ENCODE results near the gene CPE.
"Not testable (repeated sequence)": the region's sequence is repeated elsewhere in the genome, so short reads cannot be mapped to it uniquely, and the experiment has no call there.

CPE gene

DNA sequence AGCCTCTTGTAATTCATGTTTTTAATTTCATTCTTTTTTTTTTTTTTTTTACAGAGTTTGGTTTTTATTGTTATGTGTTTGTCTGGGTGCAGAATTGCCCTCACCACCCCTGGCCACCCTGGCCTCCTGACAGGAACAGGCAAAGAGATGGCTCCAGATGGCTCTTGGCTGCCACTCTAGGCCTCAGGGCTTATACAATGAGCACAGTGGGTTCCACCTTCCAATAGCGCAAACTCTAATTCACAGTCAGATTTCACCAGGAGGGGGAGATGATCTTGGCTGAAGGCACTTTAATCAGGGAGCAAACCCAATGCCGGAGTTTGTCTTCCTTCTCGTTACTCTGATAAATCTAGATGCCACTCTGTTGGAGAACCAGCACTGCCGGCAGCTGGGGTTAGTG is 24.8 kb downstream of the CPE start:
- no peak for DNase-seq (ENCODE audit: low read depth, low spot score)

GRCh38 chr4:165404080-165404479 is 25.3 kb downstream of the CPE start:
- DNase-seq (ENCODE audit: low read depth, low spot score), result no peak

GRCh38 chr4:165404696-165405095 is 25.9 kb downstream of the CPE start:
- no peak for DNase-seq (ENCODE audit: low read depth, low spot score)

DNA sequence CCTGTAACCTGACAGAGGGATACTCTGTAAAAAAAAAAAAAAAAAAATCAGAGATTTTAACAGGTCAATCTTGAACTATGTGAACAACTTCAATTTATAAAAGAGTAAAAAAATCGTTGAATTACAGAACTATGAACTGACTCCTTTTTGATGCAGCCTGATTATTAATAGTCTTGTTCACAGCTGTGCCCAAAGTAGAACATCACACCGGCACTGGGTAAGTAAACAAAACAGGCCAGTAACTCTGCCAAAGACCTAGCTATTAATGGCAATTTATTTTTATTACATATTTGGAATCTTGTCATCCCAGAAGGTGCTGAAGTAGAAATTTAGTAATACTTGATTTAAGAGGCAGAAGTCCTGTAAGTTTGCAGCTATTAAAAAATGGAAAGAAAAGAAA is 31.4 kb downstream of the CPE start:
- no peak for DNase-seq (ENCODE audit: low read depth, low spot score)

DNA sequence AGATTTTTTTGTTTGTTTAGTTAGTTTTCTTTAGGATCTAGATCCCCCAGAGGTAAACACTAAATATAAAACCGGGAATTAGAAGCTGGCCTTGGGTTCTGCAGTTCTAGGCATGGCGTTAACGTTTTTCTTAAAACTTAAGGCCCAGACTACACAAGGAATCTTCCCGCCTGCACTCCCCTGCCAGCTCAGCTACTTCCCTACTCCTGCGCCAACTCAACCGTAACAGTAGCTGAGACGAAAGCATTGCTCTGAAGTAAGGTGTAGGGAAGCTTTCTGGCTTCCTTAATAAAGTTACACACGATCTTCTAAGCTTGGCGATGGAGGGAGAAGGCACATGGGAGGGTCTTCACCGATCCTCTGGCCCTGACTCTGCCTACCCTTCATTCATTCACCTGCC is 37.1 kb downstream of the CPE start:
- DNase-seq (ENCODE audit: low read depth, low spot score), result no peak

DNA sequence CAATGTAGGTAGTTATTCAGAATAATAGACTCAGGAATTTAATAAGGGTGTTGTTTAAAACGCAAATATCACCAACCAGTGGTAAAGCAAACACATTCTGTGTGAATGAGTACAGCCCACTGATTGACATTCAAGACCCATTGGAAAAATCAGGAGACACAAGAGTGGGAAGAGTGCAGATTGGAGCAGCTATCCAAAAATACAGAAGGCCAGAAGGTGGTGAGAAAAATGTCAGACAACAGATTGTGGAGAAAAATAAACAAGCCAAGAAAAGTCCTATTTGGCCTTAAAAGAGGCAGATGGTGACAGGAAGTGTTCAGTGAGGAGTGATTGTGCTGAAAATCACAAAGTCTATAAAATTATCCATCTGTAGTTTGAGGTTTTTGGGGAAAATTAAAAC is 39.3 kb downstream of the CPE start:
- no peak for DNase-seq (ENCODE audit: low read depth, low spot score)

GRCh38 chr4:165425629-165426028 is 46.8 kb downstream of the CPE start:
- DNase-seq (ENCODE audit: low read depth, low spot score), result no peak

GRCh38 chr4:165426331-165426730 is 47.5 kb downstream of the CPE start:
- no peak for DNase-seq (ENCODE audit: low read depth, low spot score)

DNA sequence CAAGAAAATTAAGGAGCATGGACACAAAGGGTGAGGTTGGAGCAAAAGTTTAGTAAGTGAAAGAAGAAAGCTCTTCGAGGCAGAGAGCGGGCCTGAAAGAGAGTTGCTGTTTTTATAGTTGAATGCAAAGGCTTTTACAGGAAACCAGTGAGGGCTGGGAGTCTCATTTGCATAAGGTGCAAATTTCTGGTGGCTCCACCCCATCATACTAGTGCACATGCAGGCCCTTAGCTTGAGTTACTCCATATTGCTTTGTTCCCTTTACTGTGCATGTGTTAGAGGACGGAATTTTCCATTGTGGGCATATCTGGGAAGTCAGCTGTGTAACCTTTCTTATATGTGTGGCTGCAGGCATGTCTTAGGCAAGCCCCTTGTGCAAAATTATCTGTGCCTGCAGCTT is 48.0 kb downstream of the CPE start:
- no peak for DNase-seq (ENCODE audit: low read depth, low spot score)

DNA sequence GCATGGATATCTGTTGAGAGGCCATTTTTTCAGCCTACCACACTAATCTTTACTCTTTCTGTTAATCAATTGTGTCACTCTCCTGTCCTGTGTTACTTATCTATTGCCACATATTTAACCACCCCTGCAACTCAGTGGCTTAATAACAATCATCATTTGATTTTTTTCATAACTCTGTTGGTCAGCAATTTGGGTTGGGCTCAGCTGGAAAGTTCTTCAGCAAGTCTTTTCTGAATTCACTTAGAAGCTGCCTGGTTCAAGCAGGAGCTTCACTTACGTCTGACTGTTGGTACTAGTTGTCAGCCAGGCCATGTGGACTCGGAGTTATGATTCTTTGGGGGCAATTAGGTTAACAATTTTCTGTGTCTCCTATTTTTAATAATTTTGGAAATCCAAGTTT is 50.1 kb downstream of the CPE start:
- no peak for DNase-seq (ENCODE audit: low read depth, low spot score)

DNA sequence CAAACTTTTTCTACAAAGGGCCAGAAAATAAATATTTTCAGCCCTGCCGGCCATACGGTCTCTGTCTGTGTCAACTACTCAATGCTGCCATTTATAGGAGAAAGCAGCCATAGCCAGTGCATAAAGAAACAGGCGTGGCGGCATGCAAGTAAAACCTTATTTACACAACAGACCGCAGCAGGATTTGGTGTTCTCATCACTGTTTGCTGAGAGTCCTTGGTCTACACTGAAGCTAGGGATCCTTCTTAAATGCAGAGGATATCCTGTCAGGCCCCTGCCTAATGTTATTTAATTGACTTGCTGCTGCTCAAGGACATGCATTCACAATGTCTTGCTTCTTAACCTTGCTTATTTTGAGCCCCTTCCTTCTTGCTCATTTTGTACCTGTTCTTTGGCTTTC is 54.7 kb downstream of the CPE start:
- peak; percentile 33 for DNase-seq (ENCODE audit: low read depth, low spot score)

GRCh38 chr4:165437691-165438090 is 58.9 kb downstream of the CPE start:
- DNase-seq (ENCODE audit: low read depth, low spot score), result no peak

GRCh38 chr4:165439344-165439743 is 60.5 kb downstream of the CPE start:
- DNase-seq (ENCODE audit: low read depth, low spot score), result no peak

- DNase-seq (ENCODE audit: low read depth, low spot score), result no peak
Measured at GRCh38 chr4:165439981-165440380, 61.2 kb downstream of the CPE start.

- peak; percentile 79 for DNase-seq (ENCODE audit: low read depth, low spot score)
Measured at GRCh38 chr4:165440415-165441158, 61.8 kb downstream of the CPE start.

GRCh38 chr4:165443276-165443675 is 64.5 kb downstream of the CPE start:
- DNase-seq (ENCODE audit: low read depth, low spot score), result no peak

DNA sequence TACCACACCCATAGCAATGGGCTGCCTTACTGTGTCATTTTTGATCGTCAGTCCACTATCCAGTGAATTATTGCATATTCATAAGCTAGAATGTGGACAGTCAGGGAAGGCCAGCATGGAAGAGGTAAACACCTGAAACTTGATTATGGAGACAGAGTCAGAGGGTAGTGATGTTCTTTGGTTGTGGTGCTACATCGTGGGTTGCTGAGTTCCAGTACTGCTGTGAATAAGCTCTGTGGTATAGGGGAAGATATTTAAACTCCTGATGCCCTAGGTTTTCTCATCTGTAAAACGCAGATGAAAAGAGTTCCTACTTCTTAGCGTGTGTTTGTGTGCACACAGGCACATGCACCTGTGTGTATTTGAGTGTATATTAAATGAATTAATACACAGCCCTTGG is 69.9 kb downstream of the CPE start:
- no peak for DNase-seq (ENCODE audit: low read depth, low spot score)

DNA sequence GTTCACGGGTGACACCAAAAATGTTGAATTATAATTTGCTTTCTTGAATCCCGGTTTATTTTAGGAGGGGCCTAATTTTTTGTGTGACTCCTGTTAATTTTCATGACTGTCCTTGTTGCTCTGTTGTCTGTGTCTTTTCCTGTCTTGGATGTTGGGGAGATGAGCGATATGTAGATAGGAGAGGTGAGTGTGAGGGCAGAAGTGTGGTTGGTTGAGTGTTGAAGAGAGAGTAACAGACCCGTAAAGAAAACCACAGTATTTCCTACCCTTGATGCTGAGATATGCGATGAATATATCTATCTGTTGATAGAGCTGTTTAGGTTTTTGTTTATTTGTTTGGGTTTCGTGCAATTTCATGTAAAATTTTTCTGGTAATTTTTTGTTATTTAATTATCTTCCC is 70.5 kb downstream of the CPE start:
- DNase-seq (ENCODE audit: low read depth, low spot score), result no peak

- DNase-seq (ENCODE audit: low read depth, low spot score), result no peak
Measured at GRCh38 chr4:165450871-165451270, 72.1 kb downstream of the CPE start.

GRCh38 chr4:165453140-165453539 is 74.3 kb downstream of the CPE start:
- DNase-seq (ENCODE audit: low read depth, low spot score), result not testable (repeated sequence)

- no peak for DNase-seq (ENCODE audit: low read depth, low spot score)
Measured at GRCh38 chr4:165454426-165454825, 75.6 kb downstream of the CPE start.

- DNase-seq (ENCODE audit: low read depth, low spot score), result no peak
Measured at GRCh38 chr4:165457793-165458192, 79.0 kb downstream of the CPE start.

GRCh38 chr4:165458471-165458870 is 79.7 kb downstream of the CPE start:
- DNase-seq (ENCODE audit: low read depth, low spot score), result no peak
